ENCODE measurements around the gene ZNF398. TPM values are rescaled to one million over a fixed set of nuclear protein-coding genes. Genes with fewer than 3 reads are reported as not detected.
A peak's percentile ranks its signal among the peaks of the same experiment; 100 is the strongest.

Gene ZNF398
- total and polyA plus RNA-seq, 9 of the 15 experiments (the other 6 are each of a cell fraction or from before 2014, with no cell fraction given): 4.0 to 18.6 (median 10.4) TPM

- DNase-seq (ENCODE audit: extremely low read depth in 1 of 4, low spot score in 3 of 4): no peak
- 61% methylated on average over 4 of the region's 4 CpGs for WGBS (ENCODE audit: insufficient coverage, low coverage, missing lambda C conversion rate)
- ATAC-seq: no peak
- Histone ChIP-seq H3K79me2 (ENCODE audit: control insufficient read depth, insufficient read depth, low read length) (peaks cover 53% of the 10 kb centered on the region), H3K4me2 (ENCODE audit: insufficient read depth, low read length) (no peak overlapping the region), H3K27ac (ENCODE audit: extremely low read depth, low read depth, low read length) (no peak overlapping the region), H3K4me3 (no peak overlapping the region), H3K27me3 (ENCODE audit: control insufficient read depth in 2 of 2, insufficient read depth in 2 of 2, low read length in 2 of 2) (no peaks in the 10 kb centered on the region), H3K9me1 (ENCODE audit: control insufficient read depth, insufficient read depth, low read length) (no peaks in the 10 kb centered on the region), H2AFZ (ENCODE audit: low read depth, low read length) (no peak overlapping the region), H3K9ac (ENCODE audit: insufficient read depth in 1 of 2, low read depth in 2 of 2, low read length in 2 of 2) (peak overlapping the region in 1 of 2 experiments; percentile 15; a peak in 2 of 4 replicates), H4K20me1 (replicated peaks; ENCODE audit: control insufficient read depth, insufficient read depth, low read length) (peaks cover 6% of the 10 kb centered on the region; the same call in 1 of the 2 replicates), H3K36me3 (ENCODE audit: control insufficient read depth, insufficient read depth, low read length) (peaks cover 54% of the 10 kb centered on the region), H3K9me3 (replicated peaks; ENCODE audit: control insufficient read depth, insufficient read depth, low read depth, low read length) (no peaks in the 10 kb centered on the region), H3K4me1 (replicated peaks in 1 of 2; ENCODE audit: control insufficient read depth in 2 of 2, insufficient read depth in 2 of 2, low read length in 2 of 2) (peaks cover 10 to 31% of the 10 kb centered on the region in 2 experiments; a peak in 4 of 5 replicates)
- CTCF ChIA-PET (ENCODE audit: low intra/inter-chr PET ratio): no interaction called here
- POLR2A ChIA-PET: interaction anchor here (0.6 to 2.7 kb wide), 5 partner anchors 8 to 1797 kb away, joined by 3 to 18 read pairs (median 3); no protein-coding TSS in a partner anchor
- in situ Hi-C loops (cut with MboI): no loop called here
- intact Hi-C loops (cut with micrococcal nuclease): loop anchor here (5.0 kb wide), 4 partner anchors 70 to 300 kb away; partner anchors contain the start of genes ZNF425, ZNF746 and ZNF786
- no peak for FAIRE-seq
- no TSS peak for BruUV-seq (replicated peaks)
- TF ChIP-seq, protein P1, sequence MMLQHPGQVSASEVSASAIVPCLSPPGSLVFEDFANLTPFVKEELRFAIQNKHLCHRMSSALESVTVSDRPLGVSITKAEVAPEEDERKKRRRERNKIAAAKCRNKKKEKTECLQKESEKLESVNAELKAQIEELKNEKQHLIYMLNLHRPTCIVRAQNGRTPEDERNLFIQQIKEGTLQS (IDR thresholded peaks at IDR 0.05): peak; percentile 18; the same call in 1 of the 2 replicates
- TF ChIP-seq, protein P1 (CRISPR knock-in tag; conservative IDR thresholded peaks at IDR 0.05): no peak
- no peak for TF ChIP-seq SAFB (IDR thresholded peaks at IDR 0.05; ENCODE audit: borderline replicate concordance, low read depth, low read length)
- TF ChIP-seq ZNF449 (CRISPR knock-in tag; IDR thresholded peaks at IDR 0.05): no peak
- TF ChIP-seq CEBPG (CRISPR knock-in tag; IDR thresholded peaks at IDR 0.05): peak; percentile 64; the same call in 1 of the 2 replicates
- no peak for TF ChIP-seq CEBPG (tag; conservative IDR thresholded peaks at IDR 0.05 in 1 of 2, IDR thresholded peaks at IDR 0.05 in 1 of 2)
- TF ChIP-seq ZBTB40 (IDR thresholded peaks at IDR 0.05): no peak
- 0 out of 2 replicates have a peak, but pooled peaks have one; percentile 4 for TF ChIP-seq ZBTB40 (CRISPR knock-in tag; IDR thresholded peaks at IDR 0.05)
- 0 out of 2 replicates have a peak, but pooled peaks have one; percentile 1 for TF ChIP-seq ZNF121 (CRISPR knock-in tag; conservative IDR thresholded peaks at IDR 0.05)
These were observed 50.4 kb downstream of the ZNF398 start for GRCh38 chr7:149197675-149198074.

All from K562 (cell line).